HG02763 (cell line): ENCODE results near the gene YIPF3.
A peak's percentile ranks its signal among the peaks of the same experiment; 100 is the strongest.
"Not testable (repeated sequence)": the region's sequence is repeated elsewhere in the genome, so short reads cannot be mapped to it uniquely, and the experiment has no call there.

Source experiments
- ATAC-seq: cut with Tn5 transposase; IDR thresholded peaks from one replicate; pipeline ENCODE4 v1.9.1; 2021; ENCODE audit warnings: mild to moderate bottlenecking, moderate library complexity; ENCODE audit not compliant: unreplicated experiment

The YIPF3 gene

DNA sequence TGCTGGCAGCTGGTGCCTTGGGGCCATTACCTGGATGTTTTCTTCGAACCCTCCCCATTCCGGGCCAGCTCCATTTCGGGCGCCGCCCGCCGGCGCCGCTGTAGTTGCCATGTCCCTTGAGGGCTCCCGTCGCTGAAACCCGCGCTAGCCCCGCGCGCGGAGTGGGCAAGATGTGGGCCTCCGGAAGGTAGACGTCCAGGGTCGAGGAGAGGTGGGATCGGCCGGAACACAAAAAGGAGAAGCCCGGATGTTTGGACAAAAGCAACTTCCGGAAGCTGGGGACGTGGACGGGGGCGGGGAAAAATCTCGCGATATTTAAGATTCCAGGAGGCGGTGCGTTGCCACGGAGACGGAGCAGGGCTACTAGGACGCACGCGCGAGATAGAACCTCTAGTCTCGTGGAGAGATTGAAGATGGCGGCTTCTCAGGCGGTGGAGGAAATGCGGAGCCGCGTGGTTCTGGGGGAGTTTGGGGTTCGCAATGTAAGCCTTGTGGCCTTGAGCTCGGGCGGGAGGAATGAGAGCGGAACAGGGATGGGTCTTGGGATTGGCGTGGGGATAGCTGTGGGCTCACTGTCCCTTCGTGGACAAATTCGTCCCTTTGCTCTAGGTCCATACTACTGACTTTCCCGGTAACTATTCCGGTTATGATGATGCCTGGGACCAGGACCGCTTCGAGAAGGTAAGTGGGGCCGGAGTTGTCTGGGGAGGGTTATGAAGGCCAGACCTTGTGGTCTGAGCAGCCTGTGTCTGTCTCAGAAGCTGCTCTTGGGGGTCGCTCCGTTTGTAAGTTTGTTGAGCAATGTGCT, at the start of gene YIPF3, which contains the start of gene POLR1C:
Gene YIPF3, minus strand, starts transcription at position 230 of the 808 bp plus-strand sequence. Its CDS starts 119 bp downstream, at position 111.
Gene POLR1C, plus strand, starts transcription at position 393 of the 808 bp plus-strand sequence. Its CDS starts 21 bp downstream, at position 414.
- peak; percentile 92 for ATAC-seq

- ATAC-seq: no peak
Measured at GRCh38 chr6:43559328-43559727, 42.6 kb upstream of the YIPF3 start.

DNA sequence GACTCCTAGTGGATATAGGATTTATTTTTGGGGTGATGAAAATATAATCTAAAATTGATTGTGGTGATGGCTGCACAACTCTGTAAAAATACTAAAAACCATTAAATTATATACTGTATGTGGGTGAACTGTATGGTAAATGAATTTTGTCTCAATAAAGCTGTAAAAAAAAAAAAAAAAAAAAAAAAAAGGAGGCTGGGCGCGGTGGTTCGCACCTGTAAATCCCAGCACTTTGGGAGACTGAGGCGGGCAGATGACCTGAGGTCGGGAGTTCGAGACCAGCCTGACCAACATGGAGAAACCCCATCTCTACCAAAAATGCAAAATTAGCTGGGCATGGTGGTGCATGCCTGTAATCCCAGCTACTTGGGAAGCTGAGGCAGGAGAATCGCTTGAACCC, 40.9 kb upstream of the YIPF3 start:
- not testable (repeated sequence) for ATAC-seq

DNA sequence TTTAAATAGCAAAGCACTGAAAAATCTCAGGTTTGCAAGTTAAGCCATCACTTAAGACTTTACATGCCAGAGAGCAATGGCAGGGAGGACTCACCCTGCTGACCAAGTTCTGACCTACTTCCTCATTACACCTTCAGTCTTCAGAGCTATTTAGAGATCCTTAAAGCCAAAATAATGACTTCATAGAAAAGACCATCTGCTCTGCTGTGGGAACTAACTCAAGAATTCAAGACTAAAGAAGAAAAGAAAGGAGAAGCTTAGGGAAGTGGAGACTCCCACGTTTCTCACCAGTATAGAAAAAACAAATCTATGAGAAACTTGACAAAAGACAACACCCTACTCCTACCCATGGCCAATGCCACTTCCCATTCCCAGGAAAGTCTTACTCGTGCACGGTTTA, 30.5 kb upstream of the YIPF3 start:
- ATAC-seq: no peak

DNA sequence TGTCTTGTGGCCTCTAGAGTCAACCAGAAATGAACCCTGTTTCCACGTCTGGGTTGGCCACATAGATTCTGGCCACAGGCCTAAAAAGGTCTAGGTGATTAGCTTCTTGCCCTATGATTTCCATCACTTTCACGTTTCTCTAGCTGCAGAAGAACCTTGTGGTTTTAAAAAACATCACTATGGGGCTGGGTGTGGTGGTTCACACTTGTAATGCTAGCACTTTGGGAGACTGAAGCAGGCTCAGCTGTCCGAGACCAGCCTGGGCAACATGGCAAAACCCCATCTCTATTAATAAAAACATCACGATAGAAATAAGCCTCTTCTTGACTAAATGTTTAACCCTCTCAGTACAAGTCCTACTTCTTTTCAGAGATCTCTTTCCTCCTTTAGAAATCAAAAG, 27.7 kb upstream of the YIPF3 start:
- no peak for ATAC-seq

GRCh38 chr6:43541774-43542471, 25.2 kb upstream of the YIPF3 start:
- no peak for ATAC-seq

DNA sequence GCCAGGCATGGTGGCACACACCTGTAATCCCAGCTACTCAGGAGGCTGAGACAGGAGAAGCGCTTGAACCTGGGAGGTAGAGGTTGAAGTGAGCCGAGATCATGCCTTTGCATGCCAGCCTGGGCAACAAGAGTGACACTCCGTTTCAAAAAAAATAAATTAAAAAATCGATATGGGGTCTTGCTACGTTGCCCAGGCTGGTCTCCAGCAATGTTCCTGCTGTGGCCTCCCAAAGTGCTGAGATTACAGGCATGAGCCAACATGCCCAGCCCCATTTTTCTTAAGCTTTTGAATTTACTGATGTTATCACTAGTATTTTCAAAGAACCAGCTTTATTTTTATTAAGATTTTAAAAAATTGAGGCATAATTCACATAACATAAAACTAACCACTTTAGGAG, 23.8 kb upstream of the YIPF3 start:
- ATAC-seq: no peak

DNA sequence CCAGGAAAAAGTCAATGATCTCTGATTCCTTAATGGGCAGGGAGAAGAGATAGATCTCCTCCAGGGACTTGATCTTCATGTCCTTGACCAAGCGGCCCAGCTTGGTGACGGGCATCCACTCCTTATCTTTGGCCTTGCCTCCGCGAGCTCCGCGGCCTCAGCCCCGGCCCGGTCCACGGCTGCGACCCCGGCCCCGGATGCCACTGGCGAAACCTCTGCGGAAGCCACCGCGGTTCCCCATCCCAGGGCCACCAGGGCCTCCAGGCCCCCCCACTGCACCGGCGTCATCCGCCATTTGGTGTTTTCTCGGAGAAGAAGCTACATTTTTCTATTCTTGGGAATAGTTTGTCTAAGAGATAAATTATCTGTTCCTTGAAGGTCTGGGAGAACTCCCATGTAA, 22.7 kb upstream of the YIPF3 start:
- not testable (repeated sequence) for ATAC-seq

- ATAC-seq: not testable (repeated sequence)
Measured at GRCh38 chr6:43538986-43539385, 22.3 kb upstream of the YIPF3 start.

DNA sequence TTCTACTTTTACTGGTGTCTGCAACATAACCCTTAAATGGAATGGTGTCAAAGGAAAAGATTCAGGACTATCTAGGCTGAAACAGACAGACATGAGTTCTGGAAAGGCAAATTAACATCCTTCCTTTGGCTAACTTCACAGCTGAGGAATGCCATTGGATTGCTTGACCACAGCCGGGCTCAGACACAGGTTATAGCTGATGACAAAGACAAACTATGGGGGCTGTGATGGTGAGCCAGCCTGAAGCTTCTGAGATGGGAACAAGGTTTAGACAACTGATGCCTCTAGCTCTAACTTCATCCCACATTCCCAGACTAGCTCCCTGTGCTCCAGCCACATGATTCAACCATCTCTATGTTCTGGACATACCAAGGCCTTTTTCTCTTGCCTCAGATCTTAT, 15.5 kb upstream of the YIPF3 start:
- no peak for ATAC-seq

- ATAC-seq: no peak
Measured at GRCh38 chr6:43524483-43524961, 7.8 kb upstream of the YIPF3 start.

- ATAC-seq: no peak
Measured at GRCh38 chr6:43523284-43523683, 6.6 kb upstream of the YIPF3 start.

DNA sequence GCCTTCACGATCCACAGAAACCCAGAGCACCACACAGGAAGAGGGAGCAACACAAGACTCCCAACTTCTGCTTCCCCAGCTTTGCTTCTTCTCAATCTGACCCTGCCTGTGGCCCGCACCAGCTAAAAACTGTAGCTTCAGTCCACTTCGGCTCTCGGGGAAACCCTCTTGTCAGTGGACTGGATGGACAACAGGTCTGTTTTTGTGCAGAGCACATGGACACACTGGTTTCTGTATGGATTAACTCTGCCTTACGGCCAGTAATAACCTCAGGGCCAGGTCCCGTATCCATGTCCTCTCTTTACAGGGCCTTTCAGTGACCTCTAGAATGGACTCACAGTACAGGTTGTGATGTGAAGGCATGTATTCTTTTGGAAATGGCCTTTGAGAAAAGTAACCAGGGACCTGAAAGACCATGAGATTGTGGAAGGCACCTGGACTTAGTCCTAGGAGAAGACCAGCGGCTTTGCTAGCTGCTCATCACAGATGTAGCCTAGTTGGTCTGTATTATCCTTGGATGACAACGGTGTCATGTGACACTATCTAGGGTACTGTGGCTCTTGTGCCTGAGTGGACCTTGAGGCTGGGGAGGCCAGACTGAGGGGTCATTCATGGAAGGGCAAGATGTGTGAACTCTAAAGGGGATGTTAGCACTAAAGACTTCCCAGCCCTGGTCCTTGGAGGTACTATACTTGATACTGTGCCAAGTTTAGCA, 6.0 kb upstream of the YIPF3 start:
- ATAC-seq: no peak

DNA sequence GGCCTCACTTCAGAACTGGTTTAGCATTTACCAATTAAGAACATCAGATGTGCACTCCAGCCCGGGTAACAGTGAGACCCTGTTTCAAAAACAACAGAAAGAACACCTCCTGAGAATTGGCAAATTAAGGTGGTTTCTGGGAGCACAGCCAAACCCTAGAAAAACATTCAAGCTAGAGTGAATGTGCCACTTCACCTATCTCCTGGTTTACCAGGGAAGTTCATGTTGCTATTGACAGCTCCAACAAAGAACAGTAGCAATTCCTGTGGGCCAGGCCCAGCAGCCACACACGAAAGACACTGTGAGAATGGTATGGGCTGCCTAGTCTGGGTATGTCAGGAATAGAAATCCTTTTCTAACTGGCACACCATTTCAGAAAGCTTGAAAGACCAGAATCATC, 5.1 kb upstream of the YIPF3 start:
- ATAC-seq: no peak

GRCh38 chr6:43520097-43520496, 3.4 kb upstream of the YIPF3 start:
- no peak for ATAC-seq

DNA sequence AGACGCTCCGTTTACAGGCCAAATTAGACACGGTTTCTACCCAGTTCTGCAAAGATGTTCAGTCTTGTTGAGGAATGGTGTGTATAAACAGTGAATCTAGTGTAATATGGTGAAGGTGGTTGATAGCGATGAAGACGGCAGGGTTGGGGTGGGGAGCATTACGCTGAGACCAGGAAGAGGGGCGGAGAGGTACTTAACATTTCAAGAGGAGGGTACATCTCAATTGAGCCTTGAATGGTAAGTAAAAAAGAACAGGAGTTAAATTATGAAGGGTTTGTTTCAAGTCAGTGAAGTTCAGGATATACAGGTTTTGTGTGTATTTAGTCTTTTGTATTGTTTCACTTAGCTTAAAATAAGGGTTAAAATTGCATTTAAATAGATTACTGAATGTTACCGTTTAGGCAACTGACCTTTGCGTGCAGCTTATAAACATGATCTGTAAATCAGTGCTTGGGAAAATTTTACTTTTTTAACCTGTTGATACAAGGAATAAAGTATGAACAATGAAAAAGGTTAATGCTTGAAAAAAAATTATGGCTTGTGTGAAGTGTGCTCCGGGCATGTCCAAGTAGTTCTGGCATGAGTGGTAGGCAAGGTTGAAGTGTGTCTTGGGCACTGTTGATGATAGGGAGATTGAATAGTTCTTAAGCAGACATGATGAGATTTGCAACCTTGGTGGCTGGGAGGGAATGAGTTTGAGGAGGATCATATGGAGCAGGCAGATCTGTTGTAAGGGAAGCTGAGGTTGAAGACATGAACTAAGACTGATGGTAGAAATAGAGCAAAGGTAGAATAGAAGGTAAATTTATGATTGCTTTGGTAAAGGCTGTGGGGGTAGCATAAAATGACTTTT, 1.0 kb upstream of the YIPF3 start:
- no peak for ATAC-seq

- no peak for ATAC-seq
Measured at GRCh38 chr6:43516367-43516696, 394 bp downstream of the YIPF3 start.

- ATAC-seq: no peak
Measured at GRCh38 chr6:43515808-43516207, 918 bp downstream of the YIPF3 start.

- no peak for ATAC-seq
Measured at GRCh38 chr6:43511824-43512415, 4.8 kb downstream of the YIPF3 start.

GRCh38 chr6:43510827-43511163, 5.9 kb downstream of the YIPF3 start:
- no peak for ATAC-seq
